SU-DHL-6 (cell line): ENCODE results near the gene MAP4.

Source experiments
- H2AFZ ChIP-seq: fragments of 200-600 bp; sonication (generic); 2 replicates; pipeline ENCODE4 v1.6.1; 2014; ENCODE audit warnings: low read depth, mild to moderate bottlenecking, moderate library complexity, mixed read lengths, antibody characterized with exemption, low read length; ENCODE audit not compliant: severe bottlenecking
- H3F3A ChIP-seq: fragments of 200-600 bp; shearing (Covaris generic); 2 replicates; pipeline ENCODE4 v1.6.0; 2016; ENCODE audit warnings: antibody characterized with exemption, mild to moderate bottlenecking; ENCODE audit not compliant: insufficient read depth
- H3K27ac ChIP-seq: fragments of 200-600 bp; sonication (generic); 2 replicates; pipeline ENCODE4 v1.5.1; 2016; ENCODE audit warnings: low read depth, mild to moderate bottlenecking, low read length, moderate library complexity, mixed read lengths
- H3K27me3 ChIP-seq: fragments of 200-600 bp; sonication (generic), shearing (Covaris generic); 2 replicates; pipeline ENCODE4 v1.6.0; 2014; ENCODE audit warnings: mild to moderate bottlenecking, low read length
- H3K36me3 ChIP-seq: fragments of 200-600 bp; sonication (generic); 2 replicates; pipeline ENCODE4 v1.6.1; 2014; ENCODE audit warnings: mild to moderate bottlenecking, low read length, mixed read lengths
- H3K4me2 ChIP-seq: fragments of 300-600, 200-600 bp; shearing (Covaris generic), sonication (generic); 2 replicates; pipeline ENCODE4 v1.6.0; 2014; ENCODE audit warnings: low read length, low read depth, mild to moderate bottlenecking; ENCODE audit not compliant: poor library complexity, severe bottlenecking
- H3K4me3 ChIP-seq: fragments of 200-600 bp; sonication (generic); 2 replicates; pipeline ENCODE4 v1.5.1; 2014; ENCODE audit warnings: antibody characterized with exemption, low read length, mild to moderate bottlenecking, mixed read lengths; ENCODE audit not compliant: insufficient read depth, poor library complexity, severe bottlenecking
- H3K79me2 ChIP-seq: fragments of 200-600 bp; sonication (generic); 2 replicates; pipeline ENCODE4 v1.6.1; 2014; ENCODE audit warnings: mild to moderate bottlenecking, low read length, moderate library complexity; ENCODE audit not compliant: insufficient read depth
- H3K9ac ChIP-seq: fragments of 200-600 bp; sonication (generic); 2 replicates; pipeline ENCODE4 v1.7.0; 2014; ENCODE audit warnings: mild to moderate bottlenecking, low read length
- H3K9me2 ChIP-seq: fragments of 200-600 bp; sonication (generic); replicated peaks from 2 replicates; pipeline ENCODE4 v1.6.1; 2014; ENCODE audit warnings: low read length; ENCODE audit not compliant: insufficient read depth
- H3K9me3 ChIP-seq: fragments of 200-600 bp; sonication (generic); 2 replicates; pipeline ENCODE4 v1.6.1; 2014; ENCODE audit warnings: low read length, mixed read lengths; ENCODE audit not compliant: insufficient read depth
- H4K20me1 ChIP-seq: fragments of 200-600 bp; sonication (generic); 2 replicates; pipeline ENCODE4 v1.6.1; 2014; ENCODE audit warnings: low read depth, mild to moderate bottlenecking, antibody characterized with exemption, low read length, moderate library complexity, mixed read lengths
- EZH2phosphoT487 ChIP-seq: fragments of 200-600 bp; sonication (generic), shearing (Covaris generic); conservative IDR thresholded peaks from 2 replicates; pipeline ENCODE4 v1.6.1; 2018; ENCODE audit warnings: mild to moderate bottlenecking, antibody characterized with exemption, low read length, moderate library complexity, mixed read lengths
- TF ChIP-seq, protein P1 (sequence below): fragments of 200-600 bp; sonication (generic); IDR thresholded peaks from one replicate; pipeline ENCODE4 v1.5.1; 2017; ENCODE audit warnings: antibody characterized with exemption, mild to moderate bottlenecking, low read length, moderate library complexity; ENCODE audit not compliant: insufficient read depth, poor library complexity, severe bottlenecking

The MAP4 gene

DNA sequence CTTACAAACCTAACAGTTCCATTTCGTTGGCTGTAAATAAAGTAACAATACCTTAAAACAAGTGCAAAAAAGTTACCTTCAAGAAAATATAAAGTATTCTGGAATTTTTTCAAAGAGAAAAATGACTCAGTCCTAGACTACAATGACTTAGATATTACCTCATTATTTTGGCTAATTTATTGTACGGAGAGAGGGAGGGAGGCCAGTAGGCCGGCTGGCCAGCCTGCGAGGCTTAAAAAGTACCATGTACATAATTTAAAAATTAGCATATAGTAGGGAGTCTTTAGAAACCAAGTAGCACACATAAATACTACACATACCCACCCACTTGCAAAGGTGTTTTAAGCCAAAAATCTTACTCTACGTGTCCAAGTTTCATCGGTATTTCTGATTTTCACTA lies 41.9 kb upstream of the MAP4 start:
- Histone ChIP-seq H3F3A (peaks cover 5% of the 10 kb centered on the region; the same call in 1 of the 2 replicates), H3K9ac (no peak overlapping the region), H3K9me2 (no peaks in the 10 kb centered on the region), H2AFZ (no peak overlapping the region), H3K27ac (no peak overlapping the region), H3K79me2 (peaks cover 28% of the 10 kb centered on the region), H3K4me3 (no peak overlapping the region), H3K4me2 (no peak overlapping the region), H3K36me3 (no peaks in the 10 kb centered on the region), H3K27me3 (no peaks in the 10 kb centered on the region), H3K9me3 (no peaks in the 10 kb centered on the region), H4K20me1 (0 out of 2 replicates have a peak, but pooled peaks cover 2% of the 10 kb centered on the region)
- TF ChIP-seq, protein P1, sequence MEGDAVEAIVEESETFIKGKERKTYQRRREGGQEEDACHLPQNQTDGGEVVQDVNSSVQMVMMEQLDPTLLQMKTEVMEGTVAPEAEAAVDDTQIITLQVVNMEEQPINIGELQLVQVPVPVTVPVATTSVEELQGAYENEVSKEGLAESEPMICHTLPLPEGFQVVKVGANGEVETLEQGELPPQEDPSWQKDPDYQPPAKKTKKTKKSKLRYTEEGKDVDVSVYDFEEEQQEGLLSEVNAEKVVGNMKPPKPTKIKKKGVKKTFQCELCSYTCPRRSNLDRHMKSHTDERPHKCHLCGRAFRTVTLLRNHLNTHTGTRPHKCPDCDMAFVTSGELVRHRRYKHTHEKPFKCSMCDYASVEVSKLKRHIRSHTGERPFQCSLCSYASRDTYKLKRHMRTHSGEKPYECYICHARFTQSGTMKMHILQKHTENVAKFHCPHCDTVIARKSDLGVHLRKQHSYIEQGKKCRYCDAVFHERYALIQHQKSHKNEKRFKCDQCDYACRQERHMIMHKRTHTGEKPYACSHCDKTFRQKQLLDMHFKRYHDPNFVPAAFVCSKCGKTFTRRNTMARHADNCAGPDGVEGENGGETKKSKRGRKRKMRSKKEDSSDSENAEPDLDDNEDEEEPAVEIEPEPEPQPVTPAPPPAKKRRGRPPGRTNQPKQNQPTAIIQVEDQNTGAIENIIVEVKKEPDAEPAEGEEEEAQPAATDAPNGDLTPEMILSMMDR: no peak
- TF ChIP-seq EZH2phosphoT487: no peak

DNA sequence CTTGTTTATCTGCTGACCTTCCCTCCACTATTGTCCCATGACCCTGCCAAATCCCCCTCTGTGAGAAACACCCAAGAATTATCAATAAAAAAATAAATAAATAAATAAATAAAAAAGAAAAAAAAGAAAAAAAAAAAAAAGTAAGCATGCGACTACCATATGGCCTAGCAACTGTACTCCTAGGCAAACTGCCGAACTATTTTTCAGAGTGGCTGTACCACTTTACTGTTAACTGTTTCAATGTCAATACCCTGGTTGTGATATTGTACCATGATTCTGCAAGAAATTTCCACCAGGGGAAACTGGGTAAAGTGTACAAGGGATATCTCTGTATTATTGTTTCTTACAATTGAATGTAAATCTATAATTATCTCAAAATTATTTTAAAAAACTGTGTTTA lies 41.3 kb upstream of the MAP4 start:
- Histone ChIP-seq H3K36me3 (no peaks in the 10 kb centered on the region), H3K4me3 (no peak overlapping the region), H3K9me3 (no peaks in the 10 kb centered on the region), H3K27me3 (no peaks in the 10 kb centered on the region), H3K4me2 (no peak overlapping the region), H3K79me2 (peaks cover 24% of the 10 kb centered on the region), H3K9ac (no peak overlapping the region), H3K9me2 (no peaks in the 10 kb centered on the region), H3K27ac (no peak overlapping the region), H2AFZ (no peak overlapping the region), H4K20me1 (0 out of 2 replicates have a peak, but pooled peaks cover 6% of the 10 kb centered on the region), H3F3A (peaks cover 5% of the 10 kb centered on the region; the same call in 1 of the 2 replicates)
- TF ChIP-seq, protein P1: no peak
- no peak for TF ChIP-seq EZH2phosphoT487

DNA sequence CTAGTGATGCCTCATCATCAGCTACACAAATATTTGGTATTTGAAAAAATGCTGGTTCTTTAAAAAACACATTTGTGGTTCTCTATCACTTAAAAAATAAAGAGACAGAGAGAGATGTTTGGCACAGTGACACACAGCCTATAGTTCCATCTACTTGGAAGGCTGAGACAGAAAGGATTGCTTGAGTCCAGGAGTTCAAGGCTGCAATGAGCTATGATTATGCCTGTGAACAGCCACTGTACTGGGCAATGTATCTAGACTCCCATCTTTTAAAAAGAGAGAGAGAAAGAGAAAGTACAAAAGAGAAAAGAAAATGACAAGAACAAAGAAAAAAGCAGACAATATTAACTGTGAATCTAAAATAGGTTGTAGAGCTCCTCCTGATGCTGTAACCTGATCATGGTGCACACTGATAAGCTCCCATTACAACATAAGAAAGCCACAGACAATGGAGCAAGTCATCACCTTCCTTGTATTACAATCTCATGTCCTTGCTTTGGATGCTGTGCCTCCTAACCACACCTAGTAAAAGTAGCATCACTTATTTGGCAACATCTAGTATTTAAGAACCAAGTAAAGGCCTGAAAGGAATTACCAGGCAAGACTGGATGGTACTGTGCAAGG lies 31.7 kb upstream of the MAP4 start:
- TF ChIP-seq EZH2phosphoT487: no peak
- TF ChIP-seq, protein P1: no peak
- Histone ChIP-seq H3K9me3 (no peaks in the 10 kb centered on the region), H4K20me1 (0 out of 2 replicates have a peak, but pooled peaks cover 2% of the 10 kb centered on the region), H3K79me2 (peaks cover 16% of the 10 kb centered on the region), H3K4me2 (no peak overlapping the region), H3K4me3 (no peak overlapping the region), H3K27ac (no peak overlapping the region), H3K27me3 (no peaks in the 10 kb centered on the region), H2AFZ (no peak overlapping the region), H3K9me2 (no peaks in the 10 kb centered on the region), H3F3A (no peaks in the 10 kb centered on the region), H3K9ac (no peak overlapping the region), H3K36me3 (no peaks in the 10 kb centered on the region; the same call in 1 of the 2 replicates)
